HepG2 (cell line): Measurements from ENCODE around the gene ATP5F1E. TPM values are rescaled to one million over a fixed set of nuclear protein-coding genes. Genes with fewer than 3 reads are reported as not detected.
A peak's percentile ranks its signal among the peaks of the same experiment; 100 is the strongest.

ENCODE experiments used
- ATF3 ChIP-seq: sonication (generic); formaldehyde crosslinking; IDR thresholded peaks from 2 replicates; pipeline ENCODE4 v1.4.0; 2020; ENCODE audit warnings: missing genetic modification reagents
- BHLHE40 ChIP-seq: IDR thresholded peaks from 2 replicates; pipeline ENCODE4 v1.6.1; 2011; ENCODE audit warnings: low read length, improper control_type of control experiment
- BRCA1 ChIP-seq: sonication (generic); formaldehyde crosslinking; IDR thresholded peaks from 2 replicates; pipeline ENCODE4 v1.4.0; 2020; ENCODE audit warnings: missing genetic modification reagents
- BRD4 ChIP-seq: sonication (generic); formaldehyde crosslinking; IDR thresholded peaks from 2 replicates; pipeline ENCODE4 v1.4.0; 2020; ENCODE audit warnings: missing genetic modification reagents
- CREBL2 ChIP-seq: sonication (generic); formaldehyde crosslinking; IDR thresholded peaks from 2 replicates; pipeline ENCODE4 v1.8.1; 2023; ENCODE audit warnings: missing genetic modification reagents, mild to moderate bottlenecking, borderline replicate concordance
- EED ChIP-seq: sonication (generic); formaldehyde crosslinking; IDR thresholded peaks from 2 replicates; pipeline ENCODE4 v1.5.0; 2020; ENCODE audit warnings: mild to moderate bottlenecking, missing genetic modification reagents
- MED13 ChIP-seq: sonication (generic); formaldehyde crosslinking; IDR thresholded peaks from 2 replicates; pipeline ENCODE4 v1.5.0; 2020; ENCODE audit warnings: missing genetic modification reagents
- NCOR1 ChIP-seq: fragments of 200-600 bp; sonication (generic); IDR thresholded peaks from 2 replicates; pipeline ENCODE4 v1.7.0; 2017; ENCODE audit warnings: antibody characterized with exemption, low read length, borderline replicate concordance
- POLR2A ChIP-seq, 2 experiments: IDR thresholded peaks; 2 replicates each; pipeline ENCODE4 v1.6.1; 2011; ENCODE audit warnings: low read depth in 2 of 2, low read length in 2 of 2, mild to moderate bottlenecking in 1 of 2, moderate library complexity in 1 of 2; ENCODE audit not compliant: insufficient read depth in 1 of 2
- SCMH1 ChIP-seq: sonication (generic); formaldehyde crosslinking; IDR thresholded peaks from 2 replicates; pipeline ENCODE4 v1.9.0; 2021; ENCODE audit warnings: missing genetic modification reagents, mild to moderate bottlenecking, borderline replicate concordance
- TBL1XR1 ChIP-seq: fragments of 150-350 bp; IDR thresholded peaks from 2 replicates; pipeline ENCODE4 v1.6.1; 2014; ENCODE audit warnings: borderline replicate concordance, low read length; ENCODE audit not compliant: partially characterized antibody
- TCF12 ChIP-seq, 2 experiments: fragments of 450-650 bp in 1 of 2; sonication (generic) in 1 of 2; formaldehyde crosslinking in 1 of 2; IDR thresholded peaks; 2 replicates each; pipeline versions ENCODE4 v1.6.1 to v1.8.0; 2017 to 2022; ENCODE audit warnings: antibody characterized with exemption in 1 of 2, mild to moderate bottlenecking in 1 of 2, missing genetic modification reagents in 1 of 2, moderate library complexity in 1 of 2
- THRA ChIP-seq: sonication (generic); formaldehyde crosslinking; IDR thresholded peaks from 2 replicates; pipeline ENCODE4 v1.4.0; 2020; ENCODE audit warnings: missing genetic modification reagents, borderline replicate concordance
- U2AF2 ChIP-seq: fragments of 200-400 bp; formaldehyde crosslinking; IDR thresholded peaks from 2 replicates; pipeline ENCODE4 v1.6.1; 2017; ENCODE audit warnings: low read depth, mild to moderate bottlenecking, low read length
- ZBTB21 ChIP-seq: sonication (generic); formaldehyde crosslinking; IDR thresholded peaks from 2 replicates; pipeline ENCODE4 v1.4.0; 2020; ENCODE audit warnings: missing genetic modification reagents
- ZIK1 ChIP-seq: sonication (generic); formaldehyde crosslinking; IDR thresholded peaks from 2 replicates; pipeline ENCODE4 v1.5.0; 2020; ENCODE audit warnings: mild to moderate bottlenecking, low read depth, missing genetic modification reagents, borderline replicate concordance
- ZMYM2 ChIP-seq: sonication (generic); formaldehyde crosslinking; IDR thresholded peaks from 2 replicates; pipeline ENCODE4 v1.8.0; 2022; ENCODE audit warnings: mild to moderate bottlenecking, missing genetic modification reagents
- ZNF138 ChIP-seq: sonication (generic); formaldehyde crosslinking; IDR thresholded peaks from 2 replicates; pipeline ENCODE4 v1.5.0; 2020; ENCODE audit warnings: mild to moderate bottlenecking, low read depth, missing genetic modification reagents
- ZNF513 ChIP-seq: sonication (generic); formaldehyde crosslinking; conservative IDR thresholded peaks from 2 replicates; pipeline ENCODE4 v1.5.0; 2020; ENCODE audit warnings: missing genetic modification reagents
- ZNF577 ChIP-seq: sonication (generic); formaldehyde crosslinking; IDR thresholded peaks from 2 replicates; pipeline ENCODE4 v1.4.0; 2020; ENCODE audit warnings: mild to moderate bottlenecking, low read depth, missing genetic modification reagents, borderline replicate concordance
- ZNF644 ChIP-seq: IDR thresholded peaks from 2 replicates; pipeline ENCODE4 v1.6.1; 2016; ENCODE audit warnings: low read depth
- ZNF878 ChIP-seq: sonication (generic); formaldehyde crosslinking; IDR thresholded peaks from 2 replicates; pipeline ENCODE4 v1.8.1; 2023; ENCODE audit warnings: mild to moderate bottlenecking, missing genetic modification reagents, moderate library complexity
- polyA plus RNA-seq, 8 experiments: library from polyadenylated mRNA; depleted of rRNA in 3 of 8; stranded (reverse) in 7 of 8; unstranded in 1 of 8; fragments of >200 nt; fragmentation: Illumina TruSeq in 4 of 8; extraction: Trizol in 4 of 8; gene quantifications; 2 replicates each; pipeline versions ENCODE4 v1.2.1 to v1.2.3, GENCODE V29; 2011 to 2016; ENCODE audit warnings: low read depth in 4 of 8, missing spikeins in 1 of 8, mixed read lengths in 1 of 8; ENCODE audit not compliant: insufficient read depth in 1 of 8
- total RNA-seq, 5 experiments: library from RNA; depleted of rRNA; stranded (reverse); fragments of >200 nt; fragmentation: Illumina TruSeq; extraction: Trizol; gene quantifications; 2 replicates each; pipeline ENCODE4 v1.2.3, GENCODE V29; 2016; ENCODE audit warnings: low read depth in 1 of 5
- TF ChIP-seq, protein P1 (sequence below): sonication (generic); formaldehyde crosslinking; IDR thresholded peaks from 2 replicates; pipeline ENCODE4; 2020; ENCODE audit warnings: missing genetic modification reagents, mild to moderate bottlenecking, borderline replicate concordance
- TF ChIP-seq, protein P2 (sequence below): sonication (generic); formaldehyde crosslinking; IDR thresholded peaks from 2 replicates; pipeline ENCODE4 v1.4.0; 2020; ENCODE audit warnings: mild to moderate bottlenecking, missing genetic modification reagents

The ATP5F1E gene
- total and polyA plus RNA-seq, 2 of the 13 experiments (the other 11 are each of a cell fraction or from before 2014, with no cell fraction given): 121 to 134 TPM

DNA sequence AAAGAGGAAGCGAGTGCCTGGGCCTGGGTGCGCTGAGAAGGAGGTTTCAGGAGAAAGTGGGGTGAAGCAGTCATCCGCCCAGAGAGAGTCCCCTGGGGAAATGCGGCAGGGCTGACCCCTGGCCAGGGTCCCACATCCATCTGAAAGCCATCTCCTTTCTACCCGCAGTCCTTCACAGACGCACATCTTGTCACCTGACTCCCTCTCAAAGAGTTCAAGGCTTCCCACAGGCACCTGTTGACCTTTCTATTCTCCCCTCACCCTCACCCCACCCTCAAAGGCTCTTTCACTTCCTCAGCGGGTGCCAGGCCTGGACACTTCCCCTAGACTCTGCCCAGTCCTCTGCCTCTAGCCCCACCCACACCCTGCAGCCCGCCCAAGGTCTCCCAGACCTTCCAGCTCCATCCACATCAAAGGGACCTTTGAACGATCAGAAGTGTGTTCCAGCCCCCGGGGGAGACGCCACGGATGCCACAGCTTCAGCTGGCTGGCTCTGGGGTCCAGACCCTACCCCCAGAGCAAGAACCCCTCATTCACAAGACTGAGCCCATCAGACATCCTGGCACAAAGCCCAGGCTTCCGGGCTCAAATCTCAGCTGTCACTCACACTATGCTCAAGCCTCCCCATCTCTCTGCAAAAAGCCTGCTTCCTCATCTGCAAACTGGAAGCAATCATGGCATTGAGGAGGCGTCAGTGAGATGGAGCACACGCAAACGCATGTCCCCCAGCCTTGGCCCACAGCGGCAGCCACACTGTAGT is 27.2 kb downstream of the ATP5F1E start (continued):
- TF ChIP-seq, protein P1, sequence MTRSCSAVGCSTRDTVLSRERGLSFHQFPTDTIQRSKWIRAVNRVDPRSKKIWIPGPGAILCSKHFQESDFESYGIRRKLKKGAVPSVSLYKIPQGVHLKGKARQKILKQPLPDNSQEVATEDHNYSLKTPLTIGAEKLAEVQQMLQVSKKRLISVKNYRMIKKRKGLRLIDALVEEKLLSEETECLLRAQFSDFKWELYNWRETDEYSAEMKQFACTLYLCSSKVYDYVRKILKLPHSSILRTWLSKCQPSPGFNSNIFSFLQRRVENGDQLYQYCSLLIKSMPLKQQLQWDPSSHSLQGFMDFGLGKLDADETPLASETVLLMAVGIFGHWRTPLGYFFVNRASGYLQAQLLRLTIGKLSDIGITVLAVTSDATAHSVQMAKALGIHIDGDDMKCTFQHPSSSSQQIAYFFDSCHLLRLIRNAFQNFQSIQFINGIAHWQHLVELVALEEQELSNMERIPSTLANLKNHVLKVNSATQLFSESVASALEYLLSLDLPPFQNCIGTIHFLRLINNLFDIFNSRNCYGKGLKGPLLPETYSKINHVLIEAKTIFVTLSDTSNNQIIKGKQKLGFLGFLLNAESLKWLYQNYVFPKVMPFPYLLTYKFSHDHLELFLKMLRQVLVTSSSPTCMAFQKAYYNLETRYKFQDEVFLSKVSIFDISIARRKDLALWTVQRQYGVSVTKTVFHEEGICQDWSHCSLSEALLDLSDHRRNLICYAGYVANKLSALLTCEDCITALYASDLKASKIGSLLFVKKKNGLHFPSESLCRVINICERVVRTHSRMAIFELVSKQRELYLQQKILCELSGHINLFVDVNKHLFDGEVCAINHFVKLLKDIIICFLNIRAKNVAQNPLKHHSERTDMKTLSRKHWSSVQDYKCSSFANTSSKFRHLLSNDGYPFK (CRISPR knock-in tag): no peak
- no peak for TF ChIP-seq BRD4 (CRISPR knock-in tag)
- no peak for TF ChIP-seq ZNF138
- TF ChIP-seq ZIK1 (CRISPR knock-in tag): no peak
- no peak; the same call in 1 of the 2 replicates for TF ChIP-seq NCOR1
- no peak for TF ChIP-seq ZNF513 (CRISPR knock-in tag)
- no peak for TF ChIP-seq BHLHE40
- TF ChIP-seq POLR2A (IDR thresholded peaks at IDR 0.05; ENCODE audit: insufficient read depth in 1 of 2, low read depth in 2 of 2, low read length in 2 of 2): no peak
- peak; percentile 57; the same call in 1 of the 2 replicates for TF ChIP-seq ZMYM2 (CRISPR knock-in tag)
- TF ChIP-seq ZNF577: no peak
- TF ChIP-seq U2AF2: no peak
- no peak for TF ChIP-seq TCF12 (IDR thresholded peaks at IDR 0.05)
- TF ChIP-seq TCF12 (CRISPR knock-in tag; IDR thresholded peaks at IDR 0.05): peak; percentile 38; the same call in 1 of the 2 replicates
- TF ChIP-seq ZBTB21 (CRISPR knock-in tag): no peak
- TF ChIP-seq ZNF878 (CRISPR knock-in tag): no peak
- no peak for TF ChIP-seq ZNF644 (CRISPR knock-in tag)
- no peak for TF ChIP-seq MED13 (CRISPR knock-in tag)
- peak; percentile 59; the same call in 1 of the 2 replicates for TF ChIP-seq THRA
- TF ChIP-seq EED (CRISPR knock-in tag): no peak
- no peak for TF ChIP-seq SCMH1 (CRISPR knock-in tag)
- no peak for TF ChIP-seq BRCA1 (CRISPR knock-in tag)
- no peak; the same call in 1 of the 2 replicates for TF ChIP-seq CREBL2 (CRISPR knock-in tag)
- TF ChIP-seq TBL1XR1: no peak
- TF ChIP-seq ATF3: 0 out of 2 replicates have a peak, but pooled peaks have one; percentile 1
- TF ChIP-seq, protein P2, sequence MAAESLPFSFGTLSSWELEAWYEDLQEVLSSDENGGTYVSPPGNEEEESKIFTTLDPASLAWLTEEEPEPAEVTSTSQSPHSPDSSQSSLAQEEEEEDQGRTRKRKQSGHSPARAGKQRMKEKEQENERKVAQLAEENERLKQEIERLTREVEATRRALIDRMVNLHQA (CRISPR knock-in tag): no peak
